GM12878 (cell line): ENCODE results near the gene CTRL. TPM values are rescaled to one million over a fixed set of nuclear protein-coding genes. Genes with fewer than 3 reads are reported as not detected.
A peak's percentile ranks its signal among the peaks of the same experiment; 100 is the strongest.

Experiments used
- BACH1 ChIP-seq: fragments of 450-650 bp; IDR thresholded peaks from 2 replicates; pipeline ENCODE4 v1.6.1; 2017; ENCODE audit warnings: mild to moderate bottlenecking, borderline replicate concordance
- BCL11A ChIP-seq: IDR thresholded peaks from 2 replicates; pipeline ENCODE4 v1.6.1; 2011; ENCODE audit warnings: low read depth, low read length
- ESRRA ChIP-seq: IDR thresholded peaks from 2 replicates; pipeline ENCODE4 v1.6.1; 2012; ENCODE audit warnings: mild to moderate bottlenecking, low read length, improper control_type of control experiment
- MTA2 ChIP-seq: fragments of 450-650 bp; IDR thresholded peaks from 2 replicates; pipeline ENCODE4 v1.6.1; 2016; ENCODE audit warnings: low read depth, mild to moderate bottlenecking, moderate library complexity
- PBX3 ChIP-seq: IDR thresholded peaks from 2 replicates; pipeline ENCODE4 v1.6.1; 2011; ENCODE audit warnings: mild to moderate bottlenecking, low read depth, low read length, moderate library complexity; ENCODE audit not compliant: insufficient replicate concordance
- POLR2AphosphoS5 ChIP-seq: IDR thresholded peaks from 2 replicates; pipeline ENCODE4 v1.6.1; 2011; ENCODE audit warnings: mild to moderate bottlenecking, low read length, inconsistent platforms
- PRDM15 ChIP-seq: fragments of 450-650 bp; formaldehyde crosslinking; IDR thresholded peaks from 2 replicates; pipeline ENCODE4 v1.4.0; 2020; ENCODE audit warnings: mild to moderate bottlenecking, moderate library complexity
- RELA ChIP-seq: fragments of 450-650 bp; IDR thresholded peaks from 2 replicates; pipeline ENCODE4 v1.8.0; 2014; ENCODE audit warnings: borderline replicate concordance; ENCODE audit not compliant: partially characterized antibody
- SKIL ChIP-seq: fragments of 450-650 bp; IDR thresholded peaks from 2 replicates; pipeline ENCODE4 v1.6.1; 2017; ENCODE audit warnings: mild to moderate bottlenecking, low read depth, inconsistent platforms; ENCODE audit not compliant: poor library complexity, severe bottlenecking
- STAT1 ChIP-seq: fragments of 450-650 bp; conservative IDR thresholded peaks from 2 replicates; pipeline ENCODE4 v1.6.1; 2014; ENCODE audit warnings: antibody characterized with exemption, mild to moderate bottlenecking
- SUPT20H ChIP-seq: IDR thresholded peaks from 2 replicates; pipeline ENCODE4 v1.6.1; 2011; ENCODE audit warnings: low read depth, mild to moderate bottlenecking, low read length, moderate library complexity, borderline replicate concordance; ENCODE audit not compliant: control insufficient read depth
- TBL1XR1 ChIP-seq: IDR thresholded peaks from 2 replicates; pipeline ENCODE4 v1.6.1; 2012; ENCODE audit warnings: low read depth, low read length, improper control_type of control experiment
- TCF7 ChIP-seq: IDR thresholded peaks from 2 replicates; pipeline ENCODE4 v1.6.1; 2014; ENCODE audit warnings: antibody characterized with exemption, borderline replicate concordance
- YBX1 ChIP-seq: fragments of 450-650 bp; IDR thresholded peaks from 2 replicates; pipeline ENCODE4 v1.6.1; 2016; ENCODE audit warnings: antibody characterized with exemption
- ZNF24 ChIP-seq: fragments of 450-650 bp; IDR thresholded peaks from 2 replicates; pipeline ENCODE4 v1.6.1; 2017; ENCODE audit warnings: antibody characterized with exemption, mild to moderate bottlenecking
- ZNF274 ChIP-seq: IDR thresholded peaks from one replicate; pipeline ENCODE4 v1.8.0; 2011; ENCODE audit not compliant: insufficient read length, insufficient read depth
- ZNF687 ChIP-seq: fragments of 450-650 bp; IDR thresholded peaks from 2 replicates; pipeline ENCODE4 v1.6.1; 2017; ENCODE audit warnings: mild to moderate bottlenecking, moderate library complexity
- polyA plus RNA-seq, 11 experiments: library from polyadenylated mRNA; depleted of rRNA in 4 of 11; unstranded in 6 of 11; stranded (reverse) in 5 of 11; fragments of >200 nt; fragmentation: Nextera tagmentation in 4 of 11; fragmentation: Illumina TruSeq in 1 of 11; extraction: Ambion mirVana in 4 of 11; extraction: Trizol in 1 of 11; gene quantifications; 1 replicate in 1 of 11; 2 replicates in 10 of 11; pipeline versions ENCODE4 v1.2.1 to v1.2.3, GENCODE V29; 2011 to 2016; ENCODE audit warnings: inconsistent platforms in 2 of 11, missing spikeins in 2 of 11, low read depth in 1 of 11
- total RNA-seq, 4 experiments: library from RNA; depleted of rRNA in 3 of 4; stranded (reverse); fragments of >200 nt in 3 of 4; fragmentation: Illumina TruSeq in 1 of 4; extraction: Trizol in 1 of 4; gene quantifications; 2 replicates each; pipeline versions ENCODE4 v1.2.1 to v1.2.3, GENCODE V29; 2013 to 2021

The CTRL gene
- total and polyA plus RNA-seq, 10 of the 15 experiments (the other 5 are each of a cell fraction or from before 2014, with no cell fraction given) = 1.1 to 4.9 (median 2.6) TPM

- no peak for TF ChIP-seq PBX3
- no peak for TF ChIP-seq ESRRA
- no peak for TF ChIP-seq RELA
- TF ChIP-seq PRDM15 (CRISPR knock-in tag) = no peak
- TF ChIP-seq TCF7 = no peak
- TF ChIP-seq SUPT20H = no peak
- no peak for TF ChIP-seq TBL1XR1
- TF ChIP-seq BACH1 = no peak; the same call in 1 of the 2 replicates
- TF ChIP-seq SKIL = no peak
- no peak for TF ChIP-seq BCL11A
- TF ChIP-seq POLR2AphosphoS5 = peak; percentile 89
- TF ChIP-seq ZNF687 = 0 out of 2 replicates have a peak, but pooled peaks have one; percentile 16
- no peak for TF ChIP-seq ZNF274
- TF ChIP-seq STAT1 = 0 out of 2 replicates have a peak, but pooled peaks have one; percentile 37
- TF ChIP-seq MTA2 = no peak
- no peak for TF ChIP-seq YBX1
- no peak for TF ChIP-seq ZNF24
Measured at GRCh38 chr16:67936124-67936879, 4.6 kb upstream of the CTRL start, which contains the start of gene PSMB10 (continued).
